Large intestine (tissue), 3 donors: ENCODE data around the gene CLRN3. TPM values are rescaled to one million over a fixed set of nuclear protein-coding genes. Genes with fewer than 3 reads are reported as not detected.

ENCODE experiments used
- DNase-seq, 2 donors: peaks; one replicate each; pipeline versions ENCODE4 v3.0.0 to v3.0.0-alpha.2; 2013
- H3K27ac ChIP-seq: one replicate; pipeline ENCODE4 v1.5.1; 2013; ENCODE audit warnings: low read length
- H3K27me3 ChIP-seq: 2 replicates; pipeline ENCODE4 v1.6.1; 2013; ENCODE audit warnings: low read length; ENCODE audit not compliant: control insufficient read depth, insufficient read depth
- H3K36me3 ChIP-seq: 2 replicates; pipeline ENCODE4 v1.6.1; 2013; ENCODE audit warnings: low read length; ENCODE audit not compliant: control insufficient read depth, insufficient read depth
- H3K4me1 ChIP-seq: one replicate; pipeline ENCODE4 v1.6.1; 2013; ENCODE audit warnings: low read length; ENCODE audit not compliant: control insufficient read depth, insufficient read depth
- H3K4me3 ChIP-seq: one replicate; pipeline ENCODE4 v1.5.1; 2013; ENCODE audit warnings: low read length
- H3K9me3 ChIP-seq: one replicate; pipeline ENCODE4 v1.6.1; 2013; ENCODE audit warnings: mild to moderate bottlenecking, low read depth, low read length, moderate library complexity; ENCODE audit not compliant: control insufficient read depth
- WGBS: methylation state at CpG from one replicate; pipeline ENCODE4 v1.1.5; 2013; ENCODE audit warnings: low lambda C conversion rate; ENCODE audit not compliant: insufficient coverage; 5-methylcytosine and 5-hydroxymethylcytosine counted together
- polyA plus RNA-seq: library from polyadenylated mRNA; unstranded; fragments of 120-200 nt; gene quantifications from one replicate; pipeline ENCODE4 v1.2.1, GENCODE V29; 2013

CLRN3 gene
- polyA plus RNA-seq, 1 donor = 121 TPM

- H3K27ac ChIP-seq = no peak overlapping the region
- peaks cover 5% of the 10 kb centered on the region for H3K27me3 ChIP-seq
- no peaks in the 10 kb centered on the region for H3K9me3 ChIP-seq
- H3K4me3 ChIP-seq = no peak overlapping the region
- WGBS = no CpG with 5 or more reads among the region's 8 CpGs
- H3K36me3 ChIP-seq = no peaks in the 10 kb centered on the region
- no peaks in the 10 kb centered on the region for H3K4me1 ChIP-seq
- no peak for DNase-seq
Observed at GRCh38 chr10:127849921-127850320, 42.8 kb downstream of the CLRN3 start.

- Histone ChIP-seq H3K36me3 (no peaks in the 10 kb centered on the region), H3K27me3 (peaks cover 5% of the 10 kb centered on the region), H3K4me1 (no peaks in the 10 kb centered on the region), H3K9me3 (no peaks in the 10 kb centered on the region), H3K27ac (no peak overlapping the region), H3K4me3 (no peak overlapping the region)
- no peak for DNase-seq
- WGBS = no CpG with 5 or more reads among the region's 8 CpGs
Observed at GRCh38 chr10:127849224-127849623, 43.5 kb downstream of the CLRN3 start.

DNA sequence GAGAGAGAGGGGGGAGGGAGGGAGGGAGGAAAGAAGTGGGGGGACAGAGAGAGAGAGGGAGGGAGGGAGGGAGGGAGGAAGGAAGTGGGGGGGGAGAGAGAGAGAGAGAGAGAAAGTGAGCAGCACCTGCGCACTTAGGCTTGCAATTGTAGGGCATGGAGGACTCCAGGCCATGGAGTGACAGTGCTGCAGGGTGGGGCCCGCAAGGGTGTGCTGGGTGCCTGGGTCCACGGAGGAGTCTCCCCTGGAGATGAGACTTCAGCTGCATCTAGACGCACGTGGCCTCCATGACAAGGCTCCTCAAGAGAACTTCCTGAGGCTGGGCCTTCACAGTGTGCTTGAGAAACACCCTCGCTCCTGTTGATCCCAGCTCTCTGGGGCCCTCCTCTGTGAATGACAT, 44.5 kb downstream of the CLRN3 start:
- Histone ChIP-seq H3K9me3 (no peaks in the 10 kb centered on the region), H3K36me3 (no peaks in the 10 kb centered on the region), H3K4me1 (no peaks in the 10 kb centered on the region), H3K27ac (no peak overlapping the region), H3K27me3 (peaks cover 5% of the 10 kb centered on the region), H3K4me3 (no peak overlapping the region)
- no peak for DNase-seq
- WGBS = no CpG with 5 or more reads among the region's 6 CpGs

- no peak for DNase-seq
- WGBS = no CpG with 5 or more reads among the region's 7 CpGs
- Histone ChIP-seq H3K27ac (no peak overlapping the region), H3K36me3 (no peaks in the 10 kb centered on the region), H3K4me1 (no peaks in the 10 kb centered on the region), H3K9me3 (no peaks in the 10 kb centered on the region), H3K27me3 (peaks cover 5% of the 10 kb centered on the region), H3K4me3 (no peak overlapping the region)
Observed at GRCh38 chr10:127845756-127846155, 47.0 kb downstream of the CLRN3 start.

DNA sequence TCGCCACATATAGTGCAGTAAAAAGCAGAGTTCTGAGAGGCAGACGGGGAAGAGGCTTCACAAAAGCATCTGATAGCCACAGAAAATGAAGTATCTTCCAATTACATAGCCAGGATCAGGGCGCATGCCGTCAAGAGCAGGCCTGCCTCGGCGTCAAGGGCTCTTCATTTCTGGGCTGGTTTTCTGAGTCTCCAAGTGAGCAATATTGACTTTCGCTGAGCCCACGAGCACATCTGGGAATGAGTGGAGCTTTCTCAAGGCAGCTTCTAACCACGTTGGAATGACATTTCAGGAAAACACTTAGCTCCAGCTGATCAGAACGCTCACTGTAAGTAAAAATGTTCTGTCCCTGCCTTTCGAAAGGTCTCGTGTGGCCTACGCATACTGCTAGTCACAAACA, 51.9 kb downstream of the CLRN3 start:
- Histone ChIP-seq H3K27ac (no peak overlapping the region), H3K4me1 (no peaks in the 10 kb centered on the region), H3K9me3 (no peaks in the 10 kb centered on the region), H3K4me3 (no peak overlapping the region), H3K36me3 (no peaks in the 10 kb centered on the region), H3K27me3 (peaks cover 5% of the 10 kb centered on the region)
- no peak for DNase-seq
- WGBS = no CpG with 5 or more reads among the region's 13 CpGs

- Histone ChIP-seq H3K4me1 (no peaks in the 10 kb centered on the region), H3K36me3 (no peaks in the 10 kb centered on the region), H3K27me3 (peaks cover 2% of the 10 kb centered on the region), H3K4me3 (no peak overlapping the region), H3K27ac (no peak overlapping the region), H3K9me3 (no peaks in the 10 kb centered on the region)
- no peak for DNase-seq
- 89% methylated on average over 1 of the region's 6 CpGs for WGBS
Observed at GRCh38 chr10:127836966-127837365, 55.8 kb downstream of the CLRN3 start.

- no peak overlapping the region for H3K27ac ChIP-seq
- no peak overlapping the region for H3K4me3 ChIP-seq
- no peaks in the 10 kb centered on the region for H3K36me3 ChIP-seq
- WGBS = no CpG with 5 or more reads among the region's 4 CpGs
- H3K4me1 ChIP-seq = no peaks in the 10 kb centered on the region
- DNase-seq = no peak
- H3K9me3 ChIP-seq = no peaks in the 10 kb centered on the region
- H3K27me3 ChIP-seq = peaks cover 8% of the 10 kb centered on the region
Observed at GRCh38 chr10:127836176-127836575, 56.6 kb downstream of the CLRN3 start.

DNA sequence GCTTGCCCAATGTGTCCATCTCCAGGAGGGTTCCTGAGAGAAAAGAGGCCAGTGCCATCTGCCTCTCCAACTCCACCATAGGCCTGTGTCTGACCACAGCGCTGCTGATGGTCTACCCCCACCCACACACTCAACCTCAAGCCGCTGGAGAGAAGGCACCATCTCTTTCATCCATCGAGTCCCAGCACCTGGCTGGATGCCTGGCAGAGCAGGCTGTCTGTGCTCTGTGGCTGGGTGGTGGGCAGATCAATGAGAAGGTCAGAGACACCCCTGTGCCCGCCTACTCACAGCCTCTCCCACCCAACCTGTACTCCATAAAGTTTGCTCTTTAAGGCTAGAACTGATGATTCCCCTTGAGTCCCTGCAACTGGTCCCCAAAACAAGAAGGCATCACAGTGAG, 58.0 kb downstream of the CLRN3 start:
- Histone ChIP-seq H3K27ac (no peak overlapping the region), H3K4me3 (no peak overlapping the region), H3K36me3 (no peaks in the 10 kb centered on the region), H3K4me1 (no peaks in the 10 kb centered on the region), H3K9me3 (no peaks in the 10 kb centered on the region), H3K27me3 (peaks cover 11% of the 10 kb centered on the region)
- no peak for DNase-seq
- no CpG with 5 or more reads among the region's 4 CpGs for WGBS

DNA sequence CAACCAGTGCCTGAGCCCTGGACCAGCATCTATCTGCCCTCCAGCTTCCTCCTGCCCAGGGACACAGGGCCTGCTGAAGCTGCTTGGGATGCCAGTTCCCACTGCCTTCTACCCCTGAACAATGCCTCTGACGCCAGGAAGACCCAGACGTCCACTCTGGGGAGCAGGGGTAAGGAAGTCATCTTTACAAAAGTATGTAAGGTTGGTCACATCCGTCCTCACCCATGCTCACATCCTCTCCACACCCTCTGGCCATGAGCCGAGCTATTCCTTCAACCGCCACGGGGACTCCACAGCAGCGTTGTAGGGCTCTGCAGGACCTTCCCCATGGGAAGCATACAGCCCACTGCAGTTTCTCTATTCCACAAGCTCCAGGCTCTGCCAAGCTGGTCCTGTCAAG, 58.5 kb downstream of the CLRN3 start:
- H3K27me3 ChIP-seq = peaks cover 11% of the 10 kb centered on the region
- no peak for DNase-seq
- no peak overlapping the region for H3K4me3 ChIP-seq
- H3K36me3 ChIP-seq = no peaks in the 10 kb centered on the region
- H3K9me3 ChIP-seq = no peaks in the 10 kb centered on the region
- no peaks in the 10 kb centered on the region for H3K4me1 ChIP-seq
- WGBS = 80% methylated on average over 1 of the region's 7 CpGs
- no peak overlapping the region for H3K27ac ChIP-seq

- no peak for DNase-seq
- H3K36me3 ChIP-seq = no peaks in the 10 kb centered on the region
- no peaks in the 10 kb centered on the region for H3K4me1 ChIP-seq
- 67% methylated on average over 3 of the region's 7 CpGs for WGBS
- H3K27ac ChIP-seq = no peak overlapping the region
- H3K4me3 ChIP-seq = no peak overlapping the region
- peaks cover 11% of the 10 kb centered on the region for H3K27me3 ChIP-seq
- no peaks in the 10 kb centered on the region for H3K9me3 ChIP-seq
Observed at GRCh38 chr10:127833804-127834203, 58.9 kb downstream of the CLRN3 start.

DNA sequence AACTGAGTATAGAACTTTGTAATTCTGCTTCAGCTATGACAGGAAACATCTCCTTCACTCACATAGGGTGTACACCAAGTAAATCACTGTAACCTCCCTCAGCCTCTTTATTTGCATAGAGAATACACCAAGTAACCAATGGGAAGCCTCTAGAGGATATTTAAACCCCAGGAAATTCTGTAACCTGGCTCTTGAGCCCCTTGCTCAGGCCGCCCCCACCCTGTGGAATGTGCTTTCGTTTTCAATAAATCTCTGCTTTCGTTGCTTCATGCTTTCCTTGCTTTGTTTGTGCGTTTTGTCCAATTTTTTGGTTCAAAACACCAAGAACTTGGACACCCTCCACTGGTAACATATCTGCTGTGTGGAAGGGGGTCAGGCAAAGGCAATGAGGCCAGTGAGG, 60.2 kb downstream of the CLRN3 start:
- Histone ChIP-seq H3K9me3 (no peaks in the 10 kb centered on the region), H3K36me3 (no peaks in the 10 kb centered on the region), H3K4me3 (no peak overlapping the region), H3K27me3 (peaks cover 11% of the 10 kb centered on the region), H3K4me1 (no peaks in the 10 kb centered on the region), H3K27ac (no peak overlapping the region)
- DNase-seq = no peak
- no CpG with 5 or more reads among the region's 4 CpGs for WGBS
